ENCODE data around the gene RSPO4. TPM values are rescaled to one million over a fixed set of nuclear protein-coding genes. Genes with fewer than 3 reads are reported as not detected.

Gene RSPO4
- total and polyA plus RNA-seq, 2 donors (not counting 3 experiments of a cell fraction or from before 2014, with no cell fraction given) = not detected

- Histone ChIP-seq H3K27ac (ENCODE audit: insufficient read depth, low read depth, low read length) (no peak overlapping the region), H4K20me1 (replicated peaks; ENCODE audit: control insufficient read depth, extremely low read depth, insufficient read depth, low read length) (no peaks in the 10 kb centered on the region), H3K4me3 (replicated peaks in 1 of 3; ENCODE audit: insufficient read depth in 1 of 3, low read depth in 1 of 3, low read length in 3 of 3) (no peak overlapping the region), H3K36me3 (ENCODE audit: control insufficient read depth in 2 of 2, extremely low read depth in 1 of 2, insufficient read depth in 2 of 2, low read length in 2 of 2) (no peaks in the 10 kb centered on the region), H3K9ac (replicated peaks; ENCODE audit: extremely low read depth, insufficient read depth, low read length) (no peak overlapping the region), H2AFZ (ENCODE audit: low read depth, low read length) (no peak overlapping the region), H3K4me1 (ENCODE audit: control insufficient read depth, extremely low read depth, insufficient read depth, low read length) (no peaks in the 10 kb centered on the region), H3K79me2 (ENCODE audit: control insufficient read depth, insufficient read depth, low read length) (no peaks in the 10 kb centered on the region), H3K4me2 (ENCODE audit: insufficient read depth, low read length) (no peak overlapping the region), H3K27me3 (ENCODE audit: control insufficient read depth in 2 of 2, insufficient read depth in 2 of 2, low read length in 2 of 2) (no peaks in the 10 kb centered on the region), H3K9me3 (replicated peaks; ENCODE audit: control insufficient read depth, insufficient read depth, low read length) (no peaks in the 10 kb centered on the region), H3K9me1 (replicated peaks; ENCODE audit: control insufficient read depth, extremely low read depth, insufficient read depth, low read length) (no peaks in the 10 kb centered on the region)
- intact Hi-C loops (cut with micrococcal nuclease) = no loop called here
- CTCF ChIA-PET = interaction anchor here (1.4 kb wide), 1 partner anchor 16 kb away, joined by 5 read pairs; no protein-coding TSS in a partner anchor
- dilution Hi-C loops (cut with MboI; ENCODE audit: extremely low pct_ligation_motif_present, low sequenced_read_pairs) = no loop called here
- FAIRE-seq (no peak), DNase-seq (ENCODE audit: low read depth, low spot score) (no peak)
- POLR2A ChIA-PET = no interaction called here
- no peak for TF ChIP-seq MAX (IDR thresholded peaks at IDR 0.05; ENCODE audit: insufficient read depth, insufficient read length)
- no peak for TF ChIP-seq CTCF (IDR thresholded peaks at IDR 0.05; ENCODE audit: extremely low read depth in 1 of 2, insufficient read depth in 1 of 2, low read depth in 1 of 2, low read length in 2 of 2)
- no peak for TF ChIP-seq GATA2 (IDR thresholded peaks at IDR 0.05; ENCODE audit: insufficient read depth, insufficient read length, low read depth, low read length)
- no peak for TF ChIP-seq EZH2 (IDR thresholded peaks at IDR 0.05; ENCODE audit: borderline replicate concordance, low read depth, low read length, severe bottlenecking)
- no peak for TF ChIP-seq POLR2AphosphoS5 (IDR thresholded peaks at IDR 0.05; ENCODE audit: insufficient read depth, low read depth, low read length)
- no TSS peak for BruUV-seq (replicated peaks)
Observed at GRCh38 chr20:982754-983153, 19.4 kb downstream of the RSPO4 start.

- dilution Hi-C loops (cut with MboI; ENCODE audit: extremely low pct_ligation_motif_present, low sequenced_read_pairs) = no loop called here
- TF ChIP-seq EZH2 (IDR thresholded peaks at IDR 0.05; ENCODE audit: borderline replicate concordance, low read depth, low read length, severe bottlenecking) (no peak), POLR2AphosphoS5 (IDR thresholded peaks at IDR 0.05; ENCODE audit: insufficient read depth, low read depth, low read length) (no peak), JUN (IDR thresholded peaks at IDR 0.05; ENCODE audit: borderline replicate concordance, insufficient read depth, insufficient read length, low read depth) (no peak), GATA2 (IDR thresholded peaks at IDR 0.05; ENCODE audit: insufficient read depth, insufficient read length, low read depth, low read length) (no peak), MYC (IDR thresholded peaks at IDR 0.05; ENCODE audit: low read depth, low read length) (no peak), POLR2A (IDR thresholded peaks at IDR 0.05; ENCODE audit: low read depth, low read length) (no peak)
- POLR2A ChIA-PET = no interaction called here
Observed at GRCh38 chr20:977021-977420, 25.1 kb downstream of the RSPO4 start.

More at GRCh38 chr20:977021-977420, 25.1 kb downstream of the RSPO4 start:
- Histone ChIP-seq H3K36me3 (ENCODE audit: control insufficient read depth in 2 of 2, extremely low read depth in 1 of 2, insufficient read depth in 2 of 2, low read length in 2 of 2) (no peaks in the 10 kb centered on the region), H3K4me1 (ENCODE audit: control insufficient read depth, extremely low read depth, insufficient read depth, low read length) (no peaks in the 10 kb centered on the region), H3K4me2 (ENCODE audit: insufficient read depth, low read length) (no peak overlapping the region), H3K27me3 (ENCODE audit: control insufficient read depth in 2 of 2, insufficient read depth in 2 of 2, low read length in 2 of 2) (peaks cover 0 to 1% of the 10 kb centered on the region in 2 experiments), H3K9ac (replicated peaks; ENCODE audit: extremely low read depth, insufficient read depth, low read length) (no peak overlapping the region), H3K9me3 (replicated peaks; ENCODE audit: control insufficient read depth, insufficient read depth, low read length) (no peaks in the 10 kb centered on the region), H3K79me2 (ENCODE audit: control insufficient read depth, insufficient read depth, low read length) (no peaks in the 10 kb centered on the region), H3K27ac (ENCODE audit: insufficient read depth, low read depth, low read length) (no peak overlapping the region), H2AFZ (ENCODE audit: low read depth, low read length) (no peak overlapping the region), H3K4me3 (replicated peaks in 1 of 3; ENCODE audit: insufficient read depth in 1 of 3, low read depth in 1 of 3, low read length in 3 of 3) (no peak overlapping the region), H3K9me1 (replicated peaks; ENCODE audit: control insufficient read depth, extremely low read depth, insufficient read depth, low read length) (no peaks in the 10 kb centered on the region), H4K20me1 (replicated peaks; ENCODE audit: control insufficient read depth, extremely low read depth, insufficient read depth, low read length) (no peaks in the 10 kb centered on the region)
- DNase-seq (ENCODE audit: low read depth, low spot score) = no peak
- no peak for FAIRE-seq
- CTCF ChIA-PET = no interaction called here
- no TSS peak for BruUV-seq (replicated peaks)
- intact Hi-C loops (cut with micrococcal nuclease) = no loop called here
